Esophagus (tissue), 2 donors: Measurements from ENCODE around the gene KPTN. TPM values are rescaled to one million over a fixed set of nuclear protein-coding genes. Genes with fewer than 3 reads are reported as not detected.
A peak's percentile ranks its signal among the peaks of the same experiment; 100 is the strongest.

ENCODE experiments used
- H3K27ac ChIP-seq, 2 donors: one replicate each; pipeline ENCODE4 v1.5.1; 2013; ENCODE audit warnings: low read depth in 2 of 2, mild to moderate bottlenecking in 2 of 2, inconsistent platforms in 1 of 2, low read length in 1 of 2, moderate library complexity in 1 of 2
- H3K27me3 ChIP-seq, 2 donors: one replicate each; pipeline ENCODE4 v1.6.1; 2013; ENCODE audit warnings: low read length in 2 of 2, control low read depth in 1 of 2, mild to moderate bottlenecking in 1 of 2; ENCODE audit not compliant: insufficient read depth in 2 of 2, control insufficient read depth in 1 of 2
- H3K36me3 ChIP-seq, 2 donors: one replicate each; pipeline ENCODE4 v1.6.1; 2013; ENCODE audit warnings: low read length in 1 of 2; ENCODE audit not compliant: control insufficient read depth in 2 of 2, insufficient read depth in 2 of 2
- H3K4me1 ChIP-seq, 2 donors: one replicate each; pipeline ENCODE4 v1.6.1; 2013; ENCODE audit warnings: low read length in 1 of 2; ENCODE audit not compliant: control insufficient read depth in 2 of 2, insufficient read depth in 2 of 2
- H3K4me3 ChIP-seq, 2 donors: one replicate each; pipeline ENCODE4 v1.5.1; 2013; ENCODE audit warnings: low read length in 2 of 2, mild to moderate bottlenecking in 2 of 2, low read depth in 1 of 2, moderate library complexity in 1 of 2
- H3K9me3 ChIP-seq, 2 donors: one replicate each; pipeline ENCODE4 v1.6.1; 2013; ENCODE audit warnings: mild to moderate bottlenecking in 2 of 2, low read depth in 1 of 2, low read length in 1 of 2, moderate library complexity in 1 of 2; ENCODE audit not compliant: control insufficient read depth in 2 of 2, insufficient read depth in 1 of 2
- WGBS, 2 donors: extraction: QIAGEN DNeasy Blood & Tissue Kit; methylation state at CpG; one replicate each; pipeline ENCODE4 v1.1.7; 2013; 5-methylcytosine and 5-hydroxymethylcytosine counted together
- polyA plus RNA-seq, 2 donors: library from polyadenylated mRNA; stranded (reverse); fragments of 200-250 nt; gene quantifications; one replicate each; pipeline ENCODE4 v1.2.3, GENCODE V29; 2013
- donor health status: healthy with polysubstance abuse.
- donor health status: Bipolar disorder and iron deficiency.

Gene KPTN
- polyA plus RNA-seq, 2 donors: 10.8 to 17.2 TPM

DNA sequence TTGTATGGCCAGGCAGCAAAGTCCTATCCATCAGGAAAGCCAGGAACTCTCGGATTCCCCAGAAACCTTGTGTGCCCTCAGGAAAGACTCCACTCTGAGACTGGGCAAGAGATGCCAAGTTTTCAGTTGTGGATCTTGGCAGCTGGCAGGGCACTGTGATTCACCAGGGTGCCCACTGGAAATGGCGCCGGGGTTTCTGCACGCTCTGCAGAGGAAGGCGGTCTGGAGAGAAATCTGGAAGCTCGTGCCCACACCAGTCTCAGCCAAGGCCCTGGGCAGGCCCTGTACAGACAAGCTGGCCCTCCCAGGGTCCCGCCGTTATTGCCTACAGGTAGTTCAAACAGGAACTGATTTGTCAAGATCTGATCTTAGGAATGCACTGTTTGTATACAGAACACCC lies 26.0 kb upstream of the KPTN start:
- WGBS, 2 donors: 35 to 38% methylated on average over 8 of the region's 8 CpGs
- Histone ChIP-seq H3K4me1 (peaks cover 33 to 51% of the 10 kb centered on the region in 2 donors), H3K27ac (peak overlapping the region; percentile 89 to 96), H3K4me3 (no peak overlapping the region), H3K36me3 (peaks cover 0 to 10% of the 10 kb centered on the region in 2 donors), H3K9me3 (no peaks in the 10 kb centered on the region), H3K27me3 (no peaks in the 10 kb centered on the region)

DNA sequence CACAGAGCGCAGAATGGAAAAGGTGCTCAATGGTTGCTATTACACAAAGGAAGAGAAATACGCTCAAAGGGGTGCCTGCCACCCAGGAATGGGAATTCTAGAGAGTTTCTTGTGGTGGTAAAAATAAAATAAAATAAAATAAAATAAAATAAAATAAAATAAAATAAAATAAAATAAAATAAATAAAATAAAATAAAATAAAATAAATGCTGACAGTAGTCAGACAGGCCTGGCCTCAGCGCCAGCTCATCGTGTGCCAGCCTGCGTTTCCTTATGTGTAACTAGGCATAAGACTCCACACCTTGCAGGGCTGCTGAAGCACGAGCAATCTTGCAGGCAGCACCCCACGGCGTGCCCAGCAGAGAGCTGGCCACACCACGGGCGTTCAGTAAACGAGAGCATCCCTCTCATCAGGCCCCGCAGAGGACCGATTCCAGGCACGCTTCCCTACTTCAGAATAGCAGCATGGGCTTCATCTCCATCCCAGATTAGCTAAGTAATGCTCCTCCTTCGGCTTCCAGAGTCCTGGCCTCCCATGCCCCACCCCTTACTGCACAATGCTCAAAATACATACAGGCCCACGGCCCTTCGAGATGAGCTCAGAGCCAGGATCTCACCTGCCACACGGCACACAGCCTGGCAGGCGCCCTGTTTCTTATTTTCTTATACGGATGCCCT lies 25.3 kb upstream of the KPTN start:
- H3K4me1 ChIP-seq: peaks cover 33 to 51% of the 10 kb centered on the region in 2 donors
- whole genome bisulfite sequencing, 2 donors: 50 to 63% methylated on average over 20 of the region's 20 CpGs
- no peak overlapping the region for H3K4me3 ChIP-seq
- peaks cover 0 to 10% of the 10 kb centered on the region in 2 donors for H3K36me3 ChIP-seq
- H3K27me3 ChIP-seq: no peaks in the 10 kb centered on the region
- H3K27ac ChIP-seq: peak overlapping the region; percentile 89 to 96
- no peaks in the 10 kb centered on the region for H3K9me3 ChIP-seq

DNA sequence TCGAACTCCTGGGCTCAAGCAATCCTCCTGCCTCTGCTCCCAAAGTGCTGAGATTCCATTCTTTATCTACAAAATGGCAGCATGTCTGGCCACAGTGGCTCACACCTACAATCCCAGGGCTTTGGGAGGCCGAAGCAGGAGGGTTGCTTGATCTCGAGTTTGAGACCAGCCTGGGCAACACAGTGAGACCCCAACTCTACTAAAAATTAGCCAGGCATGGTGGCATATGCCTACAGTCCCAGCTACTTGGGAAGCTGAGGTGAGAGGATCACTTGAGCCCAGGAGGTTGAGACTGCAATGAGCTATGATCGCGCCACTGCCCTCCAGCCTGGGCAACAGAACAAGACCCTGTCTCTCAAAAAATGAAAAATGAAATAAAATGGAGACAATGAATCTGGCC lies 24.7 kb upstream of the KPTN start:
- H3K27me3 ChIP-seq: no peaks in the 10 kb centered on the region
- peaks cover 0 to 11% of the 10 kb centered on the region in 2 donors for H3K36me3 ChIP-seq
- no peaks in the 10 kb centered on the region for H3K9me3 ChIP-seq
- H3K4me3 ChIP-seq: no peak overlapping the region
- H3K4me1 ChIP-seq: peaks cover 33 to 51% of the 10 kb centered on the region in 2 donors
- peak overlapping the region; percentile 69 to 81 for H3K27ac ChIP-seq
- 76 to 83% methylated on average over 5 of the region's 5 CpGs for WGBS, 2 donors

DNA sequence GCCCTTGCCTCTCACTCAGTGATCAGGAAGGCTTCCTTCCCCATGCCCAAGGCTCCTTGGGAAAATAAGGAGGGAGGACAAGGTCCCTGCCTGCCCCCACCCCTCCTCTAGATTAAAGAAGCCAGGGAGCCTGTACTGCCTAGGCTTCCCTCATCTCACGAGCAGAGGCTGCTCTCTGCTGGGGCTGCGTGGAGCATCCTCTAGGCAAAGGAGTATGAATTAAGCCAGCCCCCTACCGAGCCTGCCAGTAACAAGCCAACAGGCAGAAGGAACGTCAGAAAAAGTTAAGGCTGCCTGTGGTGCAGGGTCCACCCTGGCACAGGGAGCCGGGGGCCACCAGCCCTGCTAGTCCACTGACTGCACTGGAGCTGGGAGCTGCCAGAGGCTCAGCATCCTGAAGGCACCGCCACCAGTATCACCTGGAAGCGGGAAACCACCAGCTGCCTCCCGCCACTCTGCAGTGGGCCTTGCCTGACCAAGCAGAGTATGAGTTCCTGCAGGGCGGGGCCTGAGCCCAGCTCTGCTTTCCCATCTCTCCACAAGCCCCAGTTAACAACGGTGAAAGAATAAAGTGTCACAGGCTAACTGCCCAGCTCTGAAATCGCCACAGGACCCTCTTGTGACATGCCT lies 24.0 kb upstream of the KPTN start:
- H3K9me3 ChIP-seq: no peaks in the 10 kb centered on the region
- H3K27ac ChIP-seq: peak overlapping the region in 1 of 2 donors; percentile 81
- H3K4me3 ChIP-seq: no peak overlapping the region
- WGBS, 2 donors: 70 to 73% methylated on average over 11 of the region's 11 CpGs
- no peaks in the 10 kb centered on the region for H3K27me3 ChIP-seq
- peaks cover 30 to 46% of the 10 kb centered on the region in 2 donors for H3K4me1 ChIP-seq
- peaks cover 0 to 17% of the 10 kb centered on the region in 2 donors for H3K36me3 ChIP-seq

DNA sequence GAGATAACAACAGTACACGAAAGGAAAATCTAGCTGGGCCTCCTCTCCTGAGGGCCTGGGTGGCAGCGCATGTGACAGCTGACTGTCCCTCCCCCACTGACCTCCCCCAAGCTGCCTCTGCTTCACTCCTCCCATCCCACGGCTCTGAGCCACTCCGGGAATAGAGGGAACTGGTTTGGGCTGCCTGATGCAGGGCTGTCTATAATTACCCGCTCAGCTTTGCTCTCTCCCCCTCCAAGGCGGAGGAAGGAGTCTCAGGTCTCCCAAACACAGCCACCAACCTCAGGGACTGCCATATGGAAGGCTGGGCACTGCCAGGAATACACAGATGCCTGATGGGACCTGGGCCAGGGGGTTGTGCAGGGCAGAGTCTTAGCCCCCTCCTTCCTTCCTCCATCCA lies 23.0 kb upstream of the KPTN start:
- Histone ChIP-seq H3K4me3 (no peak overlapping the region), H3K27ac (peak overlapping the region in 1 of 2 donors; percentile 25), H3K4me1 (peaks cover 28 to 38% of the 10 kb centered on the region in 2 donors)

DNA sequence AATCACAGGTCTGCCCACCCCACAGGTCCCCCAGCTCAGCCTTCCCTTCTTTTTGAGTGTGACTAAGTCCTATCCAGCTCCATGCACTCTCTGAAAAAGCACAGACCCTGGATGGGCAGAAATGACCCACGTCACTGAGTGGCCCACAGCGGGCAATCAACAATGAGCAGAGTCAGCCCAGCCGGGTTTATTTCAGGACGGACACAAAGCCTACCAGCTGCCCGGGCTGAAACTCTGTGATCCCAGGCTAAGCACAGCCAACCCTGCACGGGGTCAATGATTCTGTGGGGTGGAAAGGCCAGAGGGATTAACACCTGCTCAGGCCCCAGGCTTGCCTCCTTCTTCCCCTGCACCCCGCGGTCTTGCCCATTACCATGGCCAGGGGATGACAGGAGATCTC lies 22.4 kb upstream of the KPTN start:
- Histone ChIP-seq H3K36me3 (peaks cover 2 to 21% of the 10 kb centered on the region in 2 donors), H3K4me1 (peaks cover 28 to 33% of the 10 kb centered on the region in 2 donors)

More for the DNA sequence above, 23.0 kb upstream of the KPTN start:
- Histone ChIP-seq H3K27me3 (no peaks in the 10 kb centered on the region), H3K36me3 (peaks cover 0 to 19% of the 10 kb centered on the region in 2 donors), H3K9me3 (no peaks in the 10 kb centered on the region)
- WGBS, 2 donors: 49 to 64% methylated on average over 6 of the region's 6 CpGs

DNA sequence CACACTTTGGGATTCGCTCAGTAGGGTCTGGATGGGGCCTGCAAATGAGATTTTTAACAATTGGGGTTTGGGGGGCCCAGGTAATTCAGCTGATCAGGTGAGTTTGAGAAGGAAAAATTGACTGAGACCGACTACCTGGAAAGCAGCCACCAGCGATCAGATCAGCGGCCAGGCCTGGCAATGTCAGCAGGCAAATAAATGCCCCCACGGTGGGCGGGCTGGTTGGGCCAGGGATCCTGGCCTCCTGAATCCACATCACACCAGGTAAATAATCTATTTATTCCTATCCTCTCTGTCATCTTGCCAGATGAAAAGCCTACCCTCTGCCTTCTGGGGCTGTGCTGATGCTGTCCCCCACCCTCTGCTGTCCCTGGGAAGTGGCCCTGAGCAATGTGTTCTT lies 21.5 kb upstream of the KPTN start:
- Histone ChIP-seq H3K36me3 (peaks cover 8 to 29% of the 10 kb centered on the region in 2 donors), H3K9me3 (no peaks in the 10 kb centered on the region), H3K27me3 (no peaks in the 10 kb centered on the region), H3K4me3 (no peak overlapping the region), H3K27ac (no peak overlapping the region), H3K4me1 (peaks cover 21 to 29% of the 10 kb centered on the region in 2 donors)
- 79 to 91% methylated on average over 6 of the region's 6 CpGs for WGBS, 2 donors

More for the DNA sequence above, 22.4 kb upstream of the KPTN start:
- H3K9me3 ChIP-seq: no peaks in the 10 kb centered on the region
- no peak overlapping the region for H3K27ac ChIP-seq
- H3K27me3 ChIP-seq: no peaks in the 10 kb centered on the region
- WGBS, 2 donors: 70 to 88% methylated on average over 8 of the region's 8 CpGs
- H3K4me3 ChIP-seq: no peak overlapping the region

DNA sequence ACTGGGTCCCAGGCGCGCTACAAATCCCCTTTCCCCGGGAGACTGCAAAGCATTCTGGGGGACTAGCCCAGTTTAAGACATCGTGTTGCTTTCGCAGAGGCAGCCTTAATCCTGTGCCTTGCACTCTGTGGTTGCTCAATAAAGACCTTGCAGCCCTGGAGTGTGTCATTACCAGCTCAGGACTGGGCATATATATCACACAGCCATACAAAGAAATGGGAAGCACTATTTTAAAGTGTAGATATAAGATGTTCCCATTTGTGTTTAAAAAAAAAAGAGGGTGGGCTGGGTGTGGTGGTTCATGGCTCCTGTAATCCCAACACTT lies 19.8 kb upstream of the KPTN start:
- peaks cover 12 to 38% of the 10 kb centered on the region in 2 donors for H3K36me3 ChIP-seq

DNA sequence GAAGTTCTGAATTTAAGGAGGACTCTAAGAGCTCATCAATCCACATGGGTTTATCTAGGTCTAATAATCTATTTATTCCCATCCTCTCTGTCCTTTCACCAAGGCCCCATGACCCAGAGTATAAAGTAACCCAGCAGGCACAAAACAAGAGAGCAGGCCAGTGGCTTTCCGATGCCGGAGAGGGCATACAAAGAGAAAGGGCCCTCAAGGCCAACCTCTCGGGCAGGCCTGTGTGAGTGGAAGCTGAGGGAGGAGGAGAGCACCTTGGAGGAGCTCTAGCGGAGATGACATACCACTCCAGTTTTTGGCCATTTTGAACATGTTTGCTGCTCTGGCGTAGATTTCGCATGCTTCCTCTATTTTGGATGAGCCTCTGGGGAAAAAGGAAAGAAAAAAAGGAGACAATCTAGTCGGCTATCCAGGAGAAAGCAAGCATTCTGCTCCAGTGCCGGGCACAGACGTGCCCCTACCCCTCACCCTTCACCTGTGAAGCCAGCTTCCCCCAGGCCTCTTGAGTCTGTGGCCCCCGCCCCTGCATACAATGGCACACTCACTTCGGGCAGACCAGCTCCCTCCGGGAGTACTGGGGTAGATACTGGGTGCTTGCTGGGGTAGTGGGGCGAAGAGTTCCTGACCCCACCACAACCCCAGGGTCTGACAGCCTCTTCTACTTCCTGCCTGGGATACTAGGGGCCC lies 19.3 kb upstream of the KPTN start:
- Histone ChIP-seq H3K27ac (no peak overlapping the region), H3K36me3 (peaks cover 17 to 41% of the 10 kb centered on the region in 2 donors), H3K4me1 (peaks cover 14 to 17% of the 10 kb centered on the region in 2 donors), H3K9me3 (no peaks in the 10 kb centered on the region), H3K27me3 (no peaks in the 10 kb centered on the region), H3K4me3 (no peak overlapping the region)
- 93 to 94% methylated on average over 13 of the region's 13 CpGs for WGBS, 2 donors

More for the DNA sequence above, 19.8 kb upstream of the KPTN start:
- Histone ChIP-seq H3K27me3 (no peaks in the 10 kb centered on the region), H3K9me3 (no peaks in the 10 kb centered on the region), H3K4me1 (peaks cover 17 to 20% of the 10 kb centered on the region in 2 donors), H3K4me3 (no peak overlapping the region), H3K27ac (no peak overlapping the region)
- WGBS, 2 donors: 74 to 76% methylated on average over 5 of the region's 5 CpGs
